Liver (tissue), 9 donors: Measurements from ENCODE around the gene PPT2. TPM values are rescaled to one million over a fixed set of nuclear protein-coding genes. Genes with fewer than 3 reads are reported as not detected.

Experiments
- DNase-seq: peaks from one replicate; pipeline ENCODE4 v3.0.0-alpha.2; 2017; ENCODE audit warnings: low spot score
- H3K27ac ChIP-seq, 2 donors: one replicate each; pipeline ENCODE4 v1.7.0; 2013; ENCODE audit warnings: inconsistent platforms in 2 of 2, low read length in 2 of 2, control low read depth in 1 of 2, low read depth in 1 of 2, mild to moderate bottlenecking in 1 of 2
- H3K27me3 ChIP-seq, 4 donors: one replicate each; pipeline versions ENCODE4 v1.6.1 to v1.7.0; 2013; ENCODE audit warnings: low read length in 3 of 4, inconsistent platforms in 1 of 4, mild to moderate bottlenecking in 1 of 4, moderate library complexity in 1 of 4; ENCODE audit not compliant: control insufficient read depth in 4 of 4, insufficient read depth in 4 of 4
- H3K36me3 ChIP-seq, 4 donors: one replicate each; pipeline versions ENCODE4 v1.6.1 to v1.7.0; 2013; ENCODE audit warnings: low read length in 3 of 4, mild to moderate bottlenecking in 3 of 4, low read depth in 1 of 4, moderate library complexity in 1 of 4; ENCODE audit not compliant: control insufficient read depth in 4 of 4, insufficient read depth in 3 of 4
- H3K4me1 ChIP-seq, 4 donors: one replicate each; pipeline versions ENCODE4 v1.6.1 to v1.7.0; 2013; ENCODE audit warnings: low read length in 3 of 4, mild to moderate bottlenecking in 3 of 4, moderate library complexity in 1 of 4; ENCODE audit not compliant: control insufficient read depth in 4 of 4, insufficient read depth in 4 of 4
- H3K4me3 ChIP-seq, 3 donors: one replicate each; pipeline versions ENCODE4 v1.6.1 to v1.7.0; 2013; ENCODE audit warnings: low read length in 3 of 3, control low read depth in 1 of 3, low read depth in 1 of 3, mild to moderate bottlenecking in 1 of 3
- H3K9ac ChIP-seq, 2 donors: one replicate each; pipeline ENCODE4 v1.7.0; 2013; ENCODE audit warnings: low read length in 2 of 2, mild to moderate bottlenecking in 2 of 2, moderate library complexity in 2 of 2, control low read depth in 1 of 2, low read depth in 1 of 2
- H3K9me3 ChIP-seq, 4 donors: one replicate each; pipeline versions ENCODE4 v1.6.1 to v1.7.0; 2013; ENCODE audit warnings: low read length in 3 of 4; ENCODE audit not compliant: control insufficient read depth in 4 of 4
- CTCF ChIP-seq: fragments of 150-350 bp; IDR thresholded peaks from 2 replicates; pipeline ENCODE4 v1.5.1; 2017; ENCODE audit warnings: improper control_type of control experiment, low read depth, low read length; ENCODE audit not compliant: missing input control
- EGR1 ChIP-seq, 2 donors: IDR thresholded peaks; 2 replicates each; pipeline ENCODE4 v1.6.1; 2016 to 2018; ENCODE audit warnings: antibody characterized with exemption in 2 of 2, low read depth in 2 of 2
- FOXA1 ChIP-seq: IDR thresholded peaks from 2 replicates; pipeline ENCODE4 v1.6.1; 2016; ENCODE audit warnings: antibody characterized with exemption
- GABPA ChIP-seq, 2 donors: IDR thresholded peaks in 1 of 2; conservative IDR thresholded peaks in 1 of 2; 2 replicates each; pipeline ENCODE4 v1.6.1; 2016; ENCODE audit warnings: antibody characterized with exemption in 2 of 2, mild to moderate bottlenecking in 1 of 2, moderate library complexity in 1 of 2
- HNF4A ChIP-seq, 2 donors: conservative IDR thresholded peaks; 2 replicates each; pipeline ENCODE4 v1.6.1; 2016; ENCODE audit warnings: antibody characterized with exemption in 2 of 2, mild to moderate bottlenecking in 2 of 2
- HNF4G ChIP-seq: IDR thresholded peaks from 2 replicates; pipeline ENCODE4 v1.6.1; 2016; ENCODE audit warnings: antibody characterized with exemption
- JUND ChIP-seq, 2 donors: IDR thresholded peaks; 2 replicates each; pipeline ENCODE4 v1.6.1; 2016; ENCODE audit warnings: antibody characterized with exemption in 2 of 2
- MAX ChIP-seq: IDR thresholded peaks from 2 replicates; pipeline ENCODE4 v1.6.1; 2016; ENCODE audit warnings: antibody characterized with exemption
- NR2F2 ChIP-seq: IDR thresholded peaks from 2 replicates; pipeline ENCODE4 v1.6.1; 2016; ENCODE audit warnings: antibody characterized with exemption
- RXRA ChIP-seq, 2 donors: IDR thresholded peaks; 2 replicates each; pipeline ENCODE4 v1.6.1; 2017 to 2018; ENCODE audit warnings: antibody characterized with exemption in 2 of 2, mild to moderate bottlenecking in 1 of 2
- SP1 ChIP-seq: IDR thresholded peaks from 2 replicates; pipeline ENCODE4 v1.6.1; 2018; ENCODE audit warnings: antibody characterized with exemption, mild to moderate bottlenecking
- TAF1 ChIP-seq: conservative IDR thresholded peaks from 2 replicates; pipeline ENCODE4 v1.6.1; 2016; ENCODE audit warnings: antibody characterized with exemption, mild to moderate bottlenecking
- YY1 ChIP-seq: IDR thresholded peaks from 2 replicates; pipeline ENCODE4 v1.6.1; 2016; ENCODE audit warnings: antibody characterized with exemption, mild to moderate bottlenecking
- ZBTB33 ChIP-seq: IDR thresholded peaks from 2 replicates; pipeline ENCODE4 v1.6.1; 2016; ENCODE audit warnings: antibody characterized with exemption
- WGBS: extraction: QIAGEN DNeasy Blood & Tissue Kit; methylation state at CpG from one replicate; pipeline ENCODE4 v1.1.7; 2013; 5-methylcytosine and 5-hydroxymethylcytosine counted together
- polyA plus RNA-seq, 2 donors: library from polyadenylated mRNA; stranded (reverse) in 1 of 2; unstranded in 1 of 2; fragments of 200-250 nt in 1 of 2; fragments of >200 nt in 1 of 2; fragmentation: Nextera tagmentation in 1 of 2; extraction: Ambion mirVana in 1 of 2; gene quantifications; one replicate each; pipeline versions ENCODE4 v1.2.1 to v1.2.3, GENCODE V29; 2013 to 2015
- total RNA-seq, 2 donors: library from RNA; depleted of rRNA; stranded (reverse); fragments of >200 nt; gene quantifications; one replicate each; pipeline ENCODE4 v1.2.3, GENCODE V29; 2014
- TF ChIP-seq, protein P1 (sequence below): IDR thresholded peaks from 2 replicates; pipeline ENCODE4 v1.6.1; 2016; ENCODE audit warnings: antibody characterized with exemption, mild to moderate bottlenecking
- donor health status: healthy.
- donor health status: healthy.
- donor health status: healthy.
- donor health status: healthy.
- donor health status: healthy.

Gene PPT2
- total and polyA plus RNA-seq, 4 donors = 7.6 to 47.4 (median 15.1) TPM

- H3K9me3 ChIP-seq = no peaks in the 10 kb centered on the region
- H3K36me3 ChIP-seq = no peaks in the 10 kb centered on the region
- H3K4me1 ChIP-seq = peaks cover 3 to 13% (median 10%) of the 10 kb centered on the region in 4 donors
- no peak overlapping the region for H3K9ac ChIP-seq
- DNase-seq = no peak
- no peak overlapping the region for H3K27ac ChIP-seq
- H3K27me3 ChIP-seq = no peaks in the 10 kb centered on the region
- WGBS = 85% methylated on average over 4 of the region's 4 CpGs
- TF ChIP-seq FOXA1 = no peak
- TF ChIP-seq HNF4G = no peak
- TF ChIP-seq GABPA (IDR thresholded peaks at IDR 0.05 in 1 of 2, conservative IDR thresholded peaks at IDR 0.05 in 1 of 2) = no peak
- TF ChIP-seq, protein P1, sequence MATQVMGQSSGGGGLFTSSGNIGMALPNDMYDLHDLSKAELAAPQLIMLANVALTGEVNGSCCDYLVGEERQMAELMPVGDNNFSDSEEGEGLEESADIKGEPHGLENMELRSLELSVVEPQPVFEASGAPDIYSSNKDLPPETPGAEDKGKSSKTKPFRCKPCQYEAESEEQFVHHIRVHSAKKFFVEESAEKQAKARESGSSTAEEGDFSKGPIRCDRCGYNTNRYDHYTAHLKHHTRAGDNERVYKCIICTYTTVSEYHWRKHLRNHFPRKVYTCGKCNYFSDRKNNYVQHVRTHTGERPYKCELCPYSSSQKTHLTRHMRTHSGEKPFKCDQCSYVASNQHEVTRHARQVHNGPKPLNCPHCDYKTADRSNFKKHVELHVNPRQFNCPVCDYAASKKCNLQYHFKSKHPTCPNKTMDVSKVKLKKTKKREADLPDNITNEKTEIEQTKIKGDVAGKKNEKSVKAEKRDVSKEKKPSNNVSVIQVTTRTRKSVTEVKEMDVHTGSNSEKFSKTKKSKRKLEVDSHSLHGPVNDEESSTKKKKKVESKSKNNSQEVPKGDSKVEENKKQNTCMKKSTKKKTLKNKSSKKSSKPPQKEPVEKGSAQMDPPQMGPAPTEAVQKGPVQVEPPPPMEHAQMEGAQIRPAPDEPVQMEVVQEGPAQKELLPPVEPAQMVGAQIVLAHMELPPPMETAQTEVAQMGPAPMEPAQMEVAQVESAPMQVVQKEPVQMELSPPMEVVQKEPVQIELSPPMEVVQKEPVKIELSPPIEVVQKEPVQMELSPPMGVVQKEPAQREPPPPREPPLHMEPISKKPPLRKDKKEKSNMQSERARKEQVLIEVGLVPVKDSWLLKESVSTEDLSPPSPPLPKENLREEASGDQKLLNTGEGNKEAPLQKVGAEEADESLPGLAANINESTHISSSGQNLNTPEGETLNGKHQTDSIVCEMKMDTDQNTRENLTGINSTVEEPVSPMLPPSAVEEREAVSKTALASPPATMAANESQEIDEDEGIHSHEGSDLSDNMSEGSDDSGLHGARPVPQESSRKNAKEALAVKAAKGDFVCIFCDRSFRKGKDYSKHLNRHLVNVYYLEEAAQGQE = no peak
- no peak for TF ChIP-seq ZBTB33
- TF ChIP-seq RXRA (IDR thresholded peaks at IDR 0.05) = no peak
- TF ChIP-seq NR2F2 = no peak
- no peak for TF ChIP-seq SP1
- TF ChIP-seq HNF4A (conservative IDR thresholded peaks at IDR 0.05) = no peak
- no peak overlapping the region for H3K4me3 ChIP-seq
Measured at GRCh38 chr6:32133786-32134185, 20.2 kb upstream of the PPT2 start.

GRCh38 chr6:32137454-32137853 is 16.5 kb upstream of the PPT2 start:
- Histone ChIP-seq H3K4me1 (peaks cover 0 to 5% (median 0%) of the 10 kb centered on the region in 4 donors), H3K4me3 (no peak overlapping the region), H3K36me3 (no peaks in the 10 kb centered on the region), H3K27me3 (no peaks in the 10 kb centered on the region), H3K9ac (no peak overlapping the region), H3K9me3 (no peaks in the 10 kb centered on the region), H3K27ac (no peak overlapping the region)
- TF ChIP-seq NR2F2 = no peak
- TF ChIP-seq HNF4A (conservative IDR thresholded peaks at IDR 0.05) = no peak
- no peak for TF ChIP-seq GABPA (IDR thresholded peaks at IDR 0.05 in 1 of 2, conservative IDR thresholded peaks at IDR 0.05 in 1 of 2)
- no peak for TF ChIP-seq MAX
- no peak for TF ChIP-seq RXRA (IDR thresholded peaks at IDR 0.05)
- no peak for TF ChIP-seq EGR1 (IDR thresholded peaks at IDR 0.05; ENCODE audit: low read depth in 2 of 2)
- TF ChIP-seq ZBTB33 = no peak
- TF ChIP-seq TAF1 = no peak
- no peak for TF ChIP-seq YY1
- TF ChIP-seq, protein P1 = no peak
- no peak for TF ChIP-seq JUND (IDR thresholded peaks at IDR 0.05)
- no peak for TF ChIP-seq CTCF
- DNase-seq = no peak
